ENCODE measurements around the gene EXD3.

The EXD3 gene

GRCh38 chr9:137294681-137295237, 128.2 kb downstream of the EXD3 start:
- no peak for DNase-seq (ENCODE audit: low read depth in 2 of 2)

GRCh38 chr9:137294091-137294680, 128.8 kb downstream of the EXD3 start:
- DNase-seq (ENCODE audit: low read depth in 2 of 2) = no peak

GRCh38 chr9:137293482-137294090, 129.4 kb downstream of the EXD3 start:
- DNase-seq (ENCODE audit: low read depth in 2 of 2) = no peak

GRCh38 chr9:137293094-137293481, 129.9 kb downstream of the EXD3 start:
- no peak for DNase-seq (ENCODE audit: low read depth in 2 of 2)

- DNase-seq (ENCODE audit: low read depth in 2 of 2) = no peak
These were observed 136.0 kb downstream of the EXD3 start for GRCh38 chr9:137286975-137287383.

- no peak for DNase-seq (ENCODE audit: low read depth in 2 of 2)
These were observed 141.4 kb downstream of the EXD3 start for GRCh38 chr9:137281345-137282116.

- DNase-seq (ENCODE audit: low read depth in 2 of 2) = no peak
These were observed 142.3 kb downstream of the EXD3 start for GRCh38 chr9:137280474-137281344.

GRCh38 chr9:137279741-137280473, 143.1 kb downstream of the EXD3 start:
- no peak for DNase-seq (ENCODE audit: low read depth in 2 of 2)

- no peak for DNase-seq (ENCODE audit: low read depth in 2 of 2)
These were observed 143.9 kb downstream of the EXD3 start for GRCh38 chr9:137278721-137279711.

- DNase-seq (ENCODE audit: low read depth in 2 of 2) = no peak
These were observed 144.8 kb downstream of the EXD3 start for GRCh38 chr9:137278061-137278701.

- DNase-seq (ENCODE audit: low read depth in 2 of 2) = no peak
These were observed 145.5 kb downstream of the EXD3 start, which contains the start of gene TOR4A for GRCh38 chr9:137277329-137278041. TOR4A (plus strand) TSS chr9:137277726; CDS start chr9:137278690, 964 bp downstream.

GRCh38 chr9:137276473-137277328, 146.3 kb downstream of the EXD3 start:
- DNase-seq (ENCODE audit: low read depth in 2 of 2) = no peak

- no peak for DNase-seq (ENCODE audit: low read depth in 2 of 2)
These were observed 147.1 kb downstream of the EXD3 start for GRCh38 chr9:137275588-137276472.

- no peak for DNase-seq (ENCODE audit: low read depth in 2 of 2)
These were observed 147.8 kb downstream of the EXD3 start for GRCh38 chr9:137275203-137275587.

GRCh38 chr9:137273611-137274320, 149.2 kb downstream of the EXD3 start:
- DNase-seq (ENCODE audit: low read depth in 2 of 2) = no peak

- no peak for DNase-seq (ENCODE audit: low read depth in 2 of 2)
These were observed 149.9 kb downstream of the EXD3 start for GRCh38 chr9:137273095-137273490.
